Inflammatory macrophage treated with lipopolysaccharide for 4 hours (primary cell): ENCODE measurements around the gene SERPINC1.
"Not testable (repeated sequence)": the region's sequence is repeated elsewhere in the genome, so short reads cannot be mapped to it uniquely, and the experiment has no call there.

Experiments used
- DNase-seq: peaks from one replicate; pipeline ENCODE4 v3.0.0-alpha.2; 2020

Gene SERPINC1

DNA sequence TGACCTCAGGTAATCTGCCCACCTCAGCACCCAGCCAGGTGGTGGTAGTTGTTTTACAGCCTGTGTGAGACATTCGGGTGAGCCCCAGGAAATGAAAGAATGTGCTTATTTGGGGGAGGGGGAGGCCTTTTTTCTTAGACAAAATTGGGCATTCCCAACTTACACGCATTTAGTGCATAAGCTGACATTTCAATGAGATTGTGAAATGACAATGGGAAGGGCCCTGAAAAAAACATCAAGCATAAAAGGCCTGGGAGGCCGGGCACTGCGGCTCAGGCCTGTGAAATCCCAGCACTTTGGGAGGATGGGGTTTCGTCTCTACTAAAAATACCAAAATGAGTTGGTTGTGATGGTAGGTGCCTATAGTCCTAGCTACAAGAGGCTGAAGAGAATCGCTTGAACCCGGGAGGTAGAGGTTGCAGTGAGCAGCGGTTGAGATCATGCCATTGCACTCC lies 54.3 kb downstream of the SERPINC1 start:
- DNase-seq, result no peak

DNA sequence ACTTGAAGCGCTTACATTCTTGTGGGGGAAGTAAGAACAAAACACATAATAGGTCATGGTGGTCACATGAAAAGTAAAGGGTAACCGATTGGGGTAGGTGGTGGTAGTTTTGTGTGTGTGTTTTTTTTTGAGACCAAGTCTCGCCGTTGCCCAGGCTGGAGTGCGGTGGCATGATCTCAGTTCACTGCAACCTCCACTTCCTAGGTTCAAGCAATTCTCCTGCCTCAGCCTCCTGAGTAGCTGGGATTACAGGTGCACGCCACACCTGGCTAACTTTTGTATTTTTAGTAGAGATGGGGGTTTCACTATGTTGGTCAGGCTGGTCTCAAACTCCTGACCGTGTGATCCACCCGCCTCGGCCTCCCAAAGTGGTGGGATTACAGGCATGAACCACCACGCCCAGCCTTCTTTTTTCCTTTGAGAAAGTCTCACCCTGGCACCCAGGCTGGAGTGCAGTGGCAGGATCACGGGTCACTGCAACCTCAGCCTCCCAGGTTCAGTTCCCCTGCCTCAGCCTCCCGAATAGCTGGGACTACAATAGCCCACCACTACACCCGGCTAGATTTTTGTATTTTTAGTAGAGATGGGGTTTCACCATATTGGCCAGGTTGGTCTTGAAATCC lies 54.9 kb downstream of the SERPINC1 start:
- DNase-seq, result not testable (repeated sequence)

DNA sequence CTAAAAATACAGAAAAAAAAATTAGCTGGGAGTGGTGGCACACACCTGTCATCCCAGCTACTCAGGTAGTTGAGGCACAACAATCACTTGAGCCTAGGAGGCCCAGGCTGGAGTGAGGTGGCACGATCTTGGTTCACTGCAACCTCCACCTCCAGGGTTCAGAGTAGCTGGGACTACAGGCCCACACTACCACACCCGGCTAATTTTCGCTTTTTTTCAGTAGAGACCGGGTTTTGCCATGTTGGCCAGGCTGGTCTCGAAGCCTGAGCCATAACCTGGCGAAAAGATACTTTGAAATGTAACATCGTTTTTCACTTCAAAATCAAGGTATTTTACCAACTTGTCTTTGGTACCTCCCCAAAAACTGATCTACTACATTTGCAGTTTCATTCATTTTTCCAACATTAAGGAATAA lies 55.4 kb downstream of the SERPINC1 start:
- no peak for DNase-seq

DNA sequence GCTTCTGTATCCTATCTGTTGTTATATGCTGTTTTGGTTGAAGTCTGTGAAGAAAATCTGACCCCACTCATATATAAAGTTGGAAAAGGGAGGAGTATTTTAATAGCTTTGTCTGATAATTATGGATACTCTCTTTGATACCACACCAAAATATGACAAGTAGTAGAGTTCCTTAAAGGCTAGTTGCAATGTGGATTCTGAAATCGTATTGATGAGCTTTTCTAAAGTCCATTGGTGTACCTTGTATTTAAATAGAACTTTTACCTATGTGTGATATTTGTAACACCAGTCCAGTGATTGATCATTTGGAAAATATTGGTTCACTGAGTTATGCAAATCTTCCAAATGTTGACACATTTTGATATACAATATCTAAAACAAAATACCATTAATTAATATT lies 57.1 kb downstream of the SERPINC1 start:
- no peak for DNase-seq

DNA sequence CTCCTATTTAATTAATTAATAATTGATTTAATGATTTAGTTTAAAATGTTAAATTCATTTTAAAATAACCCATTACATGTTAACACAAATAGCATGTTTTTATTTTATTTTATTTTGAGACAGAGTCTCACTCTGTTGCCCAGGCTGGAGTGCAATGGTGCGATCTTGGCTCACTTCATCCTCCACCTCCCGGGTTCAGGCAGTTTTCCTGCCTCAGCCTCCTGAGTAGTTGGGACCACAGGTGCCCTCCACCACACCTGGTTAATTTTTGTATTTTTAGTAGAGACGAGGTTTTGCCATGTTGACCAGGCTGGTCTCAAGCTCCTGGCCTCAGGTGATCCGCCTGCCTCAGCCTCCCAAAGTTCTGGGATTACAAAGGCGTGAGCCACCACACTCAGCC lies 57.6 kb downstream of the SERPINC1 start:
- not testable (repeated sequence) for DNase-seq

DNA sequence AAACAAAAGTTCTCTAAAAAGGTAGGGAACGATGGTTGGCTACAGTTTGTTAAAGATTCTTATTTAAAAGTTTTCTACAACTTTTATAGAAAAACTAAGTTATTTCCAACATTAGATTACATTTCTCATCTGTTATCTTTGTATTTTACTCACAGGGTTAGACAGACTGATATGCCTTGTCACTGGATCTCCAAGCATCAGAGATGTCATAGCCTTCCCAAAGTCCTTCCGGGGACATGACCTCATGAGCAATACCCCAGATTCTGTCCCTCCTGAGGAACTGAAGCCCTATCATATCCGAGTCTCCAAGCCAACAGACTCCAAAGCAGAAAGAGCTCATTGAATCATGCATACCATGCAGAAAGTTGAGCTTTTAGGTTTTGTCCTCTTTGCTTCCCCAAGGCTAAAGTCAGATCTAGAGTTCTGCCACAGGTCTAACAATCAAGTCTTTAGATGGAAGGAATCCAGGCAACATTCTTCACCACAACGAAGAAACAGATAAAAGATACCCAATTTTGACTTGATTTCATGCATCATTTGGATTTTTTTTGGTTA lies 59.7 kb downstream of the SERPINC1 start:
- DNase-seq, result no peak

DNA sequence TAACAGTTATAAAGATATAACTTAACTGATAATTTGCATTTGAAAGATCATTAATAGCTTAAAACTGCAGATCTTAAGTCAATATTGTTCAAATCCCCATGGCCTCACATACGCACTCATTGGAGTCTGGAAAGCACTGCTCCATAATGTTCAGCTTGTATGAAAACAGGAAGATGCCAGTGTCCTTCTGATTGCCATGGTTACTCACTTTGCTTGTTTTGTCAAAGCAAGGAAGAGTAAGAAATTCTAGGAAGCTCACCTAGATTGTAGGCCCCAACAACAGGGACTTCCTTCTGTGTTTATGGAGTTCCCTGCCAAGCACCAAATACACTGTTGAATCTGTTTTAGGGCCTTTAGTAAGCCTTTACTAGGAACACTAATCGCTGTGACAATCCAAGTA lies 60.2 kb downstream of the SERPINC1 start:
- DNase-seq, result no peak

DNA sequence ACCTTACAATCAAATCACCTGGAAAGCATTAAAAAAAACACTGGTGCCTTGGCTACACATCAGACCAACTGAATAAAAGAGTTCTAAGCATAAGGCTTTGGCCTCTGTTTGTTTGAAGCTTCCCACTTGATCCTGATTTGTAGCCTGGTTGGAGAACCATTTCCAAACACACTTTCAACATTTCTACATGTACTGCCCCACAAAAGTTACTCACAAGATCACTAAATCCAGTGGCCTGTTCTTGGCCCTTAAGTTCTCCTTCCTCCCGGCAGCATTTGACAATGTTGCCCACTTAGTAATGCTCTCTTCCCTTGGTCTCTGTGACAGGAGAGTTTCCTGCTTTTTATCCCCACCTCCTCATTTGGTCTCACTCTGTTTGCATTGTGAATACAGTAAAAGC lies 61.1 kb downstream of the SERPINC1 start:
- no peak for DNase-seq
